Hepatocyte (in vitro differentiated cells): ENCODE measurements around the gene NAT10. TPM values are rescaled to one million over a fixed set of nuclear protein-coding genes. Genes with fewer than 3 reads are reported as not detected.
A peak's percentile ranks its signal among the peaks of the same experiment; 100 is the strongest.

Experiments
- DNase-seq: peaks from one replicate; pipeline ENCODE4 v3.0.0-alpha.2; 2016; ENCODE audit warnings: low spot score
- H2AFZ ChIP-seq: fragments of 200-600 bp; sonication (generic); 2 replicates; pipeline ENCODE4 v1.6.0; 2016; ENCODE audit warnings: antibody characterized with exemption, mild to moderate bottlenecking
- H3K27ac ChIP-seq: fragments of 200-600 bp; sonication (generic); 2 replicates; pipeline ENCODE4 v1.5.1; 2016; ENCODE audit warnings: mild to moderate bottlenecking
- H3K27me3 ChIP-seq: fragments of 200-600 bp; sonication (generic); 2 replicates; pipeline ENCODE4 v1.6.1; 2016
- H3K36me3 ChIP-seq: fragments of 200-600 bp; sonication (generic); replicated peaks from 2 replicates; pipeline ENCODE4 v1.5.1; 2016; ENCODE audit warnings: low read depth; ENCODE audit not compliant: insufficient read depth
- H3K4me1 ChIP-seq: fragments of 200-600 bp; sonication (generic); 2 replicates; pipeline ENCODE4 v1.5.1; 2016; ENCODE audit warnings: mild to moderate bottlenecking, moderate library complexity; ENCODE audit not compliant: insufficient read depth
- H3K4me2 ChIP-seq: fragments of 200-600 bp; sonication (generic); 2 replicates; pipeline ENCODE4 v1.6.0; 2016
- H3K4me3 ChIP-seq: fragments of 200-600 bp; sonication (generic); 2 replicates; pipeline ENCODE4 v1.5.1; 2016; ENCODE audit warnings: mild to moderate bottlenecking
- H3K79me2 ChIP-seq: fragments of 200-600 bp; sonication (generic); 2 replicates; pipeline ENCODE4 v1.6.0; 2017; ENCODE audit warnings: mild to moderate bottlenecking
- H3K9me2 ChIP-seq: fragments of 200-600 bp; sonication (generic); replicated peaks from 2 replicates; pipeline ENCODE4 v1.6.0; 2017; ENCODE audit warnings: mild to moderate bottlenecking; ENCODE audit not compliant: insufficient read depth
- H3K9me3 ChIP-seq: fragments of 200-600 bp; sonication (generic); 2 replicates; pipeline ENCODE4 v1.5.1; 2016; ENCODE audit warnings: low read depth, mild to moderate bottlenecking
- H4K20me1 ChIP-seq: fragments of 200-600 bp; sonication (generic); 2 replicates; pipeline ENCODE4 v1.6.0; 2016; ENCODE audit warnings: mild to moderate bottlenecking; ENCODE audit not compliant: insufficient read depth, poor library complexity, severe bottlenecking
- EZH2 ChIP-seq: fragments of 200-600 bp; sonication (generic); IDR thresholded peaks from 2 replicates; pipeline ENCODE4 v1.6.1; 2016; ENCODE audit warnings: antibody characterized with exemption, mild to moderate bottlenecking, borderline replicate concordance
- EZH2phosphoT487 ChIP-seq: fragments of 200-600 bp; sonication (generic); IDR thresholded peaks from one replicate; pipeline ENCODE4 v1.6.1; 2018; ENCODE audit warnings: antibody characterized with exemption, mild to moderate bottlenecking, low read depth, moderate library complexity; ENCODE audit not compliant: unreplicated experiment, severe bottlenecking
- WGBS: methylation state at CpG from one replicate; pipeline ENCODE4 v1.1.6; 2016; ENCODE audit warnings: low lambda C conversion rate; ENCODE audit errors: missing lambda C conversion rate; 5-methylcytosine and 5-hydroxymethylcytosine counted together
- polyA plus RNA-seq: library from polyadenylated mRNA; unstranded; fragments of >200 nt; fragmentation: Nextera tagmentation; extraction: Ambion mirVana; gene quantifications from 2 replicates; pipeline ENCODE4 v1.2.1, GENCODE V29; 2016
- total RNA-seq: library from RNA; depleted of rRNA; stranded (reverse); fragments of >200 nt; gene quantifications from 2 replicates; pipeline ENCODE4 v1.2.3, GENCODE V29; 2014
- TF ChIP-seq, protein P1 (sequence below): fragments of 200-600 bp; sonication (generic); IDR thresholded peaks from 2 replicates; pipeline ENCODE4 v1.5.1; 2016; ENCODE audit warnings: antibody characterized with exemption, mild to moderate bottlenecking; ENCODE audit not compliant: poor library complexity

NAT10 gene
- total and polyA plus RNA-seq, 2 experiments from 2014 or later = 18.3 to 20.5 TPM

GRCh38 chr11:34173050-34173449, 67.6 kb downstream of the NAT10 start:
- DNase-seq = no peak

DNA sequence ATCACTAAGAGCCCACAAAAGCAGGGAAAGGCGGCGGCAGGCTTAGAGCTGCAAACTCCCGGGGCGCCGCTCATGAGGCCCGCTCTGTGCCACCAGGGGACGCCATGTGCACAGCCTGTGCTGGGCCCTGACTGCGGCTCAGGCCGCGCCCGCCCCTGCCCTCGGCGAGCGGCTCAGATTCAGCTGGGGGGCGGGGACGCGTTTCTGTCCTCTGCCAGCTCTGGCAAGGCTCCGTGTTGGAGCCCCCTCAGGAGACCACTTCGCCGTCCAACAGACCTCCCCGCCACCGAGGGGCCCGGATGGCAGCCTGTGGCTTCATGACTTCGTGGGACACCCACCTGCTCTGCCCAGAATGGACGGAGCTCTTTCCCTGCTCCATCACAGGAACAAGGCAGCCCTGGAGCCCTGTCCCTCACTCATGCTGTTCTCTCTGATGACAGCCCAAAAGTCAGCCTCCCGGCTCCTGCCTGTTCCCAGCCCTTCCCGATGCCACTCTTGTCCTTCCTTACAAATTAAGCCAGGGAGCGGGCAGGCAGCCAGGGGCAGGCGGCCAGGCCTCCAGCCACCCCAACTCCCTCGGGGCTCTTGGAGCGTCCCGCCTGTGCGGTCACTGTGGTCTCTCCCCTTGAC, 69.1 kb downstream of the NAT10 start:
- no peaks in the 10 kb centered on the region for H3K9me2 ChIP-seq
- H2AFZ ChIP-seq = no peak overlapping the region
- H3K9me3 ChIP-seq = no peaks in the 10 kb centered on the region
- H3K4me3 ChIP-seq = no peak overlapping the region
- WGBS = 17% methylated on average over 33 of the region's 33 CpGs
- DNase-seq = peak; percentile 91
- H3K27ac ChIP-seq = no peak overlapping the region
- no peak for TF ChIP-seq EZH2phosphoT487
- TF ChIP-seq, protein P1, sequence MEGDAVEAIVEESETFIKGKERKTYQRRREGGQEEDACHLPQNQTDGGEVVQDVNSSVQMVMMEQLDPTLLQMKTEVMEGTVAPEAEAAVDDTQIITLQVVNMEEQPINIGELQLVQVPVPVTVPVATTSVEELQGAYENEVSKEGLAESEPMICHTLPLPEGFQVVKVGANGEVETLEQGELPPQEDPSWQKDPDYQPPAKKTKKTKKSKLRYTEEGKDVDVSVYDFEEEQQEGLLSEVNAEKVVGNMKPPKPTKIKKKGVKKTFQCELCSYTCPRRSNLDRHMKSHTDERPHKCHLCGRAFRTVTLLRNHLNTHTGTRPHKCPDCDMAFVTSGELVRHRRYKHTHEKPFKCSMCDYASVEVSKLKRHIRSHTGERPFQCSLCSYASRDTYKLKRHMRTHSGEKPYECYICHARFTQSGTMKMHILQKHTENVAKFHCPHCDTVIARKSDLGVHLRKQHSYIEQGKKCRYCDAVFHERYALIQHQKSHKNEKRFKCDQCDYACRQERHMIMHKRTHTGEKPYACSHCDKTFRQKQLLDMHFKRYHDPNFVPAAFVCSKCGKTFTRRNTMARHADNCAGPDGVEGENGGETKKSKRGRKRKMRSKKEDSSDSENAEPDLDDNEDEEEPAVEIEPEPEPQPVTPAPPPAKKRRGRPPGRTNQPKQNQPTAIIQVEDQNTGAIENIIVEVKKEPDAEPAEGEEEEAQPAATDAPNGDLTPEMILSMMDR = peak; percentile 90
- H3K79me2 ChIP-seq = no peaks in the 10 kb centered on the region
- no peaks in the 10 kb centered on the region for H3K27me3 ChIP-seq
- H3K4me1 ChIP-seq = peaks cover 15% of the 10 kb centered on the region
- peak overlapping the region; percentile 87 for H3K4me2 ChIP-seq
- no peaks in the 10 kb centered on the region for H4K20me1 ChIP-seq
- no peaks in the 10 kb centered on the region for H3K36me3 ChIP-seq

More at GRCh38 chr11:34173050-34173449, 67.6 kb downstream of the NAT10 start:
- Histone ChIP-seq H3K4me1 (peaks cover 25% of the 10 kb centered on the region), H2AFZ (no peak overlapping the region), H3K9me3 (no peaks in the 10 kb centered on the region), H3K36me3 (no peaks in the 10 kb centered on the region), H3K4me3 (no peak overlapping the region), H3K4me2 (no peak overlapping the region), H3K9me2 (no peaks in the 10 kb centered on the region), H4K20me1 (no peaks in the 10 kb centered on the region), H3K27ac (no peak overlapping the region), H3K79me2 (no peaks in the 10 kb centered on the region), H3K27me3 (no peaks in the 10 kb centered on the region)
- WGBS = 98% methylated on average over 15 of the region's 16 CpGs
- TF ChIP-seq, protein P1 = no peak
- TF ChIP-seq EZH2 (no peak), EZH2phosphoT487 (no peak)

DNA sequence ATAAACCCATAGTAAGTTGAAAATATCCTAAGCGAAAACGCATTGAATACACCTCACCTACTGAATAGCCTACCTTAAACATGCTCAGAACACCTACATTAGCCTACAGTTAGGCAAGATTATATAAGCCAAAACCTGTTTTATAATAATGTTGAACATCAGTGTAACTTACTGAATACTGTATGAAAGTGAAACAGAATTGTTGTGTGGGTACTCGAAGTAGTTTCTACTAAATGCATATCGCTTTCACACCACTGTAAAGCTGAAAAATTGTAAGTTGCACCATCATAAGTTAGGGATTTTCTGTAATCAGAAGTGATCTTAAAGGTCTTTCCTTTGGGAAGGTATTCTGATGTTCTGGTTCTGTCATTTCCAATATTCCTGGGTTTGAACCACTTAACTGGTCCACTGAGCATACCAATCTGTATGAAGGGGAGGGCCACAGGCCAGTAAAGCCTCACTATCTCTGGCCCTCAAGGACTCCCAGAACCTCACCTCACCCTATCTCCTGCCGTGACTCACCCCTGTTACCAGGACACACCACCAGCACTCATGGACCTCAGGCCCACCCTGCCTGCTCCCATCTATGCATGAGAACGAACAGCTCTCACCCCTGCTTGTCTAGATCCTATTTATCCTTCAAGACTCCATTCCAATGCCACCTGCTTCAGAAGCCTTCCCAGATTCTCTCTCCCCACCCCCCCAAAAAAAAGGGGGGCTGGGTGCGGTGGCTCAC, 70.0 kb downstream of the NAT10 start:
- H2AFZ ChIP-seq = no peak overlapping the region
- no peaks in the 10 kb centered on the region for H3K9me2 ChIP-seq
- H4K20me1 ChIP-seq = no peaks in the 10 kb centered on the region
- H3K4me1 ChIP-seq = peaks cover 18% of the 10 kb centered on the region
- TF ChIP-seq EZH2 (no peak), EZH2phosphoT487 (no peak)
- TF ChIP-seq, protein P1 = no peak
- no peak for DNase-seq
- H3K27ac ChIP-seq = no peak overlapping the region
- H3K36me3 ChIP-seq = no peaks in the 10 kb centered on the region
- no peaks in the 10 kb centered on the region for H3K9me3 ChIP-seq
- H3K79me2 ChIP-seq = no peaks in the 10 kb centered on the region
- 89% methylated on average over 7 of the region's 7 CpGs for WGBS
- H3K4me2 ChIP-seq = peak overlapping the region; percentile 87
- H3K27me3 ChIP-seq = no peaks in the 10 kb centered on the region
- no peak overlapping the region for H3K4me3 ChIP-seq
